Measurements from ENCODE around the gene GPR119.

DNA sequence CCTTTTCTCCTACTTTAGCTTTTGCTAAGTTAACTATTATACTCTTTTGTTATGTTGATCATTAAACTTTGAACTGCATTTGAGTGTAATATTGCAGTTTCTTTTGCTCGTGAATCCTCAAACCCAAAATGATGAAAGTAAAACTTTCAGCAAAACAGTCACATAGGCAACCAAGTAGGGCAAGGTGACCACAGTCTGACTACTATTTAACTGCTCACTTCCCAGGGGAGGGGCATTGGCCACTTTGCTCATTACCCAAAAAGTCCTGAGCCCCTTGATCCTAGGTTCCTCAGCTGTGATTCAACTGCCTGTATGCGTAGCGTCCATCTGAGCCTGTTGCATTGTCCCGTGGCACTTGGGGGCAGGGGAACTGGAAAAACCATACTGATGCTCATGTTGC lies 33.3 kb upstream of the GPR119 start:
- no peak for TF ChIP-seq EZH2 (optimal IDR thresholded peaks at IDR 0.05; ENCODE audit: low read depth, low read length)
- TF ChIP-seq, protein P1, sequence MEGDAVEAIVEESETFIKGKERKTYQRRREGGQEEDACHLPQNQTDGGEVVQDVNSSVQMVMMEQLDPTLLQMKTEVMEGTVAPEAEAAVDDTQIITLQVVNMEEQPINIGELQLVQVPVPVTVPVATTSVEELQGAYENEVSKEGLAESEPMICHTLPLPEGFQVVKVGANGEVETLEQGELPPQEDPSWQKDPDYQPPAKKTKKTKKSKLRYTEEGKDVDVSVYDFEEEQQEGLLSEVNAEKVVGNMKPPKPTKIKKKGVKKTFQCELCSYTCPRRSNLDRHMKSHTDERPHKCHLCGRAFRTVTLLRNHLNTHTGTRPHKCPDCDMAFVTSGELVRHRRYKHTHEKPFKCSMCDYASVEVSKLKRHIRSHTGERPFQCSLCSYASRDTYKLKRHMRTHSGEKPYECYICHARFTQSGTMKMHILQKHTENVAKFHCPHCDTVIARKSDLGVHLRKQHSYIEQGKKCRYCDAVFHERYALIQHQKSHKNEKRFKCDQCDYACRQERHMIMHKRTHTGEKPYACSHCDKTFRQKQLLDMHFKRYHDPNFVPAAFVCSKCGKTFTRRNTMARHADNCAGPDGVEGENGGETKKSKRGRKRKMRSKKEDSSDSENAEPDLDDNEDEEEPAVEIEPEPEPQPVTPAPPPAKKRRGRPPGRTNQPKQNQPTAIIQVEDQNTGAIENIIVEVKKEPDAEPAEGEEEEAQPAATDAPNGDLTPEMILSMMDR (IDR thresholded peaks at IDR 0.05; ENCODE audit: low read length): no peak
